Hypothalamus (tissue), 51 donors: Measurements from ENCODE around the gene KCNJ10.
A peak's percentile ranks its signal among the peaks of the same experiment; 100 is the strongest.
"Not testable (repeated sequence)": the region's sequence is repeated elsewhere in the genome, so short reads cannot be mapped to it uniquely, and the experiment has no call there.

ENCODE experiments used
- DNase-seq, 51 donors: peaks; one replicate each; lab custom pipeline; 2025; lab: John Stamatoyannopoulos, UW

The KCNJ10 gene

DNA sequence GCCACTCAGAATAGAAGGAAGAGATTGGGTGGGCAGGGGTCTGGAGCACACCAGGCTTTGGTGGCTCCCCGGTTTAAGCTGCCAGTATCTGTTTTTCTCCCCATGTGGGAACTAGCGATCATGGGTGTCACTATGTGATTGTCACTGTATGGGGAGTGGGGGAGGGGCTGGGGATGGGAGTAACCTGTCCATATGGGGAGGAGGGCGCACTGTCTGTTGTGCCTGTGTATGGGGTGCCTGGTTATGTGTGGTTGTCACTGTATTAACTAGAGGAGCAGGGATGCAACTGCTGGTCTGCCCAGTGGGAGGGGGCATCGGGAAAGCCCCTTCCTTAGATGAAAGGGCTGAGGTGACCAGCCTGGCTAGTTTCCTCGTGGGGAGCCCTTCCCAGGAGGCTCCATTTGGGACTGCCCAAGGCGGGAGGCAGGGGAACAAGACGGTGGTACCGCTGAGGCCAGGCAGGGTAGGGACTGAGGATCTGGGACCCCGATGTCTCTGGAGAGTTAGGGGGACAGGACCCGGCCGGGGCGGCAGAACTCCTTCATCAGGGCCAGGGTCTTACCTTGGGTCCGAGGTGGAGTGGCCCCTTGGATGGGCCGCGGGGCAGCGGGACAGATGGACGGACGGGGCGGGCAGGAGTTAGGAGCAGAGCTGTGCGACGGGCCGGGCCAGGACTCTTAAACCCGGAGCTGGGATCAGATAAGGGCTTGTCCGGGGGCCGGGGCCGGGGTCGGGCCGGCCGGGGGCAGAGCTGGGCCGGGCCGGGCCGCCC is at the start of gene KCNJ10:
KCNJ10 (minus strand) TSS at position 701 of the 772 bp plus-strand sequence. CDS start 27,628 bp downstream, outside the sequence.
- DNase-seq = peak in 8 of 51 donors; percentile 32 to 70 (median 48)

DNA sequence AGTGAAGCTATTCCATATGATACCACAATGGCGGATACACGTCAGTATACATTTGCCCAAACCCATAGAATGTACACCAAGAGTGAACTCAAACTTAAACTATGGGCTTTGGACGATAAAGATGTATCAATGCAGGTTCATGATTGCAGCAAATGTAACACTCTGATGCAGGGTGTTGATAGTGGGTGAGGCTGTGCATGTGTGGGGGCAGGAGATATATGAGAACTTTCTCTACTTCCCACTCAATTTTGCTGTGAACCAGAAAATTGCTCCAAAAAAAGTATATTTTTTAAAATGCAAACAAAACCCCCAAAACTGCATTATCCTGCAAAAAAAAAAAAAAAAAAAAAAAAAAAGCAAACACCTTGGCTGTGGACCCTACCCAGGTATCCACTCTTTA is 49.0 kb upstream of the KCNJ10 start:
- no peak for DNase-seq

DNA sequence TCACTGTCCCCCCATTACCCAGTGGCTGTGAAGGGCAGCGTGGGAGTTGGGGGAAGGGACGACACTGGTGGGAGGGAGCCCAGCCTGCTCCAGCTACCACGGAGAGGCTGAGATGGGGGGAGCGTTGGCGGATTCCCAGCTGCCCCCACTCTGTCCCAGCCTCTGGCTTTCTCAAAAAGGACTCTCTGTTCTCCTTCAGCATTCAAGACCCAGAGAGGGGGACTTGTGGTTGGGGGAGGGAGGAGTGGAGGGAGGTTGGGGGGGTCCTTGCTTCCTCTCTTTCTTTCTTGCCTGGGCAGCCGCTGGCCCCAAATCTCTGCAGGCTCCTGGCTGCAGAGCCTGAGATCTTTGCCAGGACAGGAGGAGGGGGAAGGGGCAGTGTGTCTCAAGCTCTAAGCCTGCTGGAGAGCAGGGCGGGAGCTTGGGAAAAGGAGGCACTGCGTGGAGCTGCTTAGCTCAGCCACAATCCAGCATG is 47.8 kb upstream of the KCNJ10 start:
- DNase-seq = peak in 46 of 51 donors; percentile 27 to 99 (median 80)

DNA sequence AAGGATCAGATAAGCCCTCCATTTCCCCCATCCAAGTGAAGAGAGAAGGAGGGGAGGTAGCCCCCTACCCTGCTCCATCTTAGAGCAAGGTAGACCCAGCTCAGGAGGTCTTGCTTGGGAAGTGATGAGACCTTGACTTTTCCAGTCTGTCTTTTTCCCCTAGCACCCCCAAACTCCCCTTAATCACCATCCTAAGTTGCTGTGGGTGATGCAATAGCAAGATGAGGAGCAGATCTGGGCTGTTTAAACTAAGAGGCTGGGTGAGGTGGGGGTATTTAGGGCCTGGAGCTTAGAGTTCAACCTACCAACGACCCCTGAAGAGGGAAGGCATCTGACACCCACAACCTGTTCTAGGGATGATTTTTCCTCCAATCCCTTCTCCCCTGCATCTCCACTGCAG is 47.3 kb upstream of the KCNJ10 start:
- DNase-seq = no peak

DNA sequence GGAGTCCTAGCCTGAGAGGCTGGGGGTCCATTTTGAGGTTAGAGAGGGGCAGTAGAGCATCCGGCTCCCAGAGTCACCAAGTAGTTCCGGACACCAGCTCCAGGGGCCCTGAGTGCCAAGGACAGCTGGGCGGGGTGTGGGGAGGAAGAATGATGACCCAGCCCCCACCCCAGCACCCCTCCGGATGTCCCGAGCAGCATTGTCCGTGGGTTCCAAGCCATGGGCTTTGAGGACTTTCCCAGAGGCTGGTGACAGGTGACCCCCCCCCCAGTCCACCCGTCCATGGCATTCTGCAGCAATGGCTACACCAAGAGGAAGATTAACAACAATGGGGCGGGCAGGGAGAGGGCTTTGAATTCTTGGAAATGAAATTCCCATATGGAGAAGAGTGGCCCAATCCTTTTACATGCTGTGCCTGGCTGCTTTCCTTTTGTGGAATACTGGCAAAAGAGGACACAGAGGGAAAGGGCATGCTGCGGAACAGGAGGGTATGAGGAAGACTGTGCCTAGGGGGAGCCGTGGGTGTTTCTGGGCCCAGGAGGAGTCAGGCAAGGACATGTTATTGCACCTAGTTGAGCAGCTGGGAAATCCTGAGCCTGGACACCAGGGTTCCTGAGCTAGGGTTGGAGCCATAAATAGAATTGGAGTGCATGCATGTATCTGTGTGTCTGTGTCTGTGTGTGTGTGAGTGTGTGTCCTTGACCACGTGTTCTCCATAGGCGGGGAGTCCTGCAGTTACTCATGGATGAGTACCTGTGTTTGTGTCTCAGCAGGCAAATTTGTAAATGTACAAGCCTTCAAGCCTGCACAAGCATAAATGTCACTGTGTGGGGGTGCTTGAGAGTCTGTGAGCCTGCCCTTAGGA is 46.6 kb upstream of the KCNJ10 start:
- DNase-seq = peak in 4 of 51 donors; percentile 23 to 57 (median 36)

DNA sequence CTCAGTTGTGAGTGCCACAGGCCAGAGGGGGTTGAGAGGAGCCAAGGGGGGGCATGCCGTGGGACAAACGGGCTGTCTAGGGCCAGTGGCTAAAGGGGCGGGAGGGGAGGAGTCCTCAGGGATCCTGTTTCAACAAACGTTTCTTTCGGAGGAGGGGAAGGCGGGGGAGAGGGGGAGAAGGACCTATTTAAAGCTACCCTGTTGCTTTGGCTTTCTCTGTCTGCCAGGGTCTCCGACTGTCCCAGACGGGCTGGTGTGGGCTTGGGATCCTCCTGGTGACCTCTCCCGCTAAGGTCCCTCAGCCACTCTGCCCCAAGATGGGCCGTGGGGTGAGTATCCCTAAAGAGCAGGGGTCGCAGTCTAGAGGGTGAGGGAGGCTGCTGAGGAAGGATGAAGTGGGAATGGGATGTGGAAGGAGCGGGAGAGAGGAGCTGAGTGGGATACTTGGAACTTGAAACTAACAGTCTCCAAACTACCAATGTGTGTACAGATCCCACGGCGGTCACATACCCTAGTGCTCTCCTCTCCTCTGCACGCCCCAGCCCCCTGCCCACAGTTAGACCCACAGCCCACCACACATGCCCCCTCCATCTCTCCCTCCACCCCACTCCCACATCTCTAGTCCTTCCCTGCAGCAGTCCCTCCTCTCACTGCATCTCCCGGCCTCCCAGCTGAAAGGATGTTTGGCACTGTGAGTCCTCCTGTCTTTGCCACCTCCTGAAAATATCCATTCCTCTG is 45.8 kb upstream of the KCNJ10 start, which contains the start of gene ATP1A2:
ATP1A2 (plus strand) TSS at position 215 of the 738 bp plus-strand sequence; CDS start at position 318, 103 bp downstream.
- DNase-seq = peak in 21 of 51 donors; percentile 14 to 76 (median 49)

DNA sequence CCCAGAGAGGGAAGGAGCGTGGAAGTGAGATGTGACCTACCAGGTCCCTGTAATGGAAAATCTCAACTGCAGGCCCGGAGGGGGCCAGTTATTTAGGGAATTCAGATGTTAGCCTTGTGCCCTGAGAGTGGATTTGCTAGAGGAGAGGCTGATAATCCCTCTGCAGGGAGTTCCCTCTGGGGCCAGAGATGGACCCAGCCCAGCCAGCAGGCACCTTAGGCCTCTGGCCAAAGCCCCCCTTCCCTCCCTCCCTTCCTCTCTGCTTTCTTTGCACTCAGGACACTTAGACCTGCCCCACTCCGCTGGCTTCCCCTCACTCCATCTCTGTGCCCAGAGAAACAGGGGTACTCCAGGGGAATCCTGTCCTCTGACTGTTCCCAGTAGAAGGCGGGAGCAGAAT is 44.1 kb upstream of the KCNJ10 start:
- DNase-seq = peak in 26 of 51 donors; percentile 17 to 74 (median 46)

DNA sequence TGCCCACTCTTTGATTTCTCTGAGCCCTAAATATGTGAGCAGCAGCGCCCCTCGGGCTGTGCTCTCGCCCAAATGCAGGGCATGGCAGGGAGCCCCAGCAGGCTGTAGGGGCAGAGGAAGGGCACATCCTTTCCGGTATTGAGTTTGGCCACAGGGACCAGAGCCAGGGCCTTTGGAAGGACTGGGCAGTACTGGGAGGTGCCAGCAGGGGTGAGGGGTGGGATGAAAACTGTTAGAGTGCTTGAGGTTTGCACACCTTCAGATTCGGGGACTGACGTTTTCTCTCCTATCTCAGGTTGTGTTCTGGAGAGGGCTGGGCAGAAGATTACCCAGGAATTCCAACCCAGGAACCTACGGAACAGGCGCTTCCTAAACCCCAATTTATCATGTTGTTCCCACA is 43.4 kb upstream of the KCNJ10 start:
- peak in 2 of 51 donors; percentile 14 to 41 for DNase-seq

DNA sequence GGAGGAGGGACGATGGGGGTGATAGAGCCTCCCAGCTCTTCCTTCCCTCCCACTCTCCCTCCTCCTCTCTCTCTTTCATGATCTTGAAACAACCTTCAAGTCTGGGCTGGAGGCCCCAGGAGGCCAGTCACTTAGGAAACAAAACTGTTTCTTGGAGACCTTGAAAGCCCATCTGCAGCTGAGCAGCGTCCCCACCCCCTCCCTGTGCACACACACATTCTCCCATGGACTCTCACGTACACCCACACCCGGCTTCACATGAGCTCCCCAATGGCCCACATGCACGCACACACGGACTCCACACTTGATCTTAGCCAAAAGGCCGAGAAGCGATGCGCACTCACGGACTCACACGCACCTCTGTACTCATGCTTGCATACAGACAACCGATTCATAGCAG is 42.4 kb upstream of the KCNJ10 start:
- DNase-seq = peak in 8 of 51 donors; percentile 10 to 39 (median 28)

DNA sequence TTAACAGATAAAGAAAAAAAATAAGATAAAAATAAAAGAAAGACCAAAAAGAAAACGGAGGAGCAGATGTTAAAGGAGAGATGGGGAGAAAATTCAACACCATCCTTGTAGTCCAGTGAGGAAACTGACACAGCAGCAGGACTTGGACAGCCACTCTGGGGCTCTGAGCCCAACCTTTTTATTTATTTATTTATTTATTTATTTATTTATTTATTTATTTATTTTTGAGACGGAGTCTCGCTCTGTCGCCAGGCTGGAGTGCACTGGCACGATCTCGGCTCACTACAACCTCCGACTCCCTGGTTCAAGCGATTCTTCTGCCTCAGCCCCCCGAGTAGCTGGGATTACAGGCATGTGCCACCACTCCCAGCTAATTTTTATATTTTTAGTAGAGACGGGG is 41.5 kb upstream of the KCNJ10 start:
- not testable (repeated sequence) for DNase-seq

DNA sequence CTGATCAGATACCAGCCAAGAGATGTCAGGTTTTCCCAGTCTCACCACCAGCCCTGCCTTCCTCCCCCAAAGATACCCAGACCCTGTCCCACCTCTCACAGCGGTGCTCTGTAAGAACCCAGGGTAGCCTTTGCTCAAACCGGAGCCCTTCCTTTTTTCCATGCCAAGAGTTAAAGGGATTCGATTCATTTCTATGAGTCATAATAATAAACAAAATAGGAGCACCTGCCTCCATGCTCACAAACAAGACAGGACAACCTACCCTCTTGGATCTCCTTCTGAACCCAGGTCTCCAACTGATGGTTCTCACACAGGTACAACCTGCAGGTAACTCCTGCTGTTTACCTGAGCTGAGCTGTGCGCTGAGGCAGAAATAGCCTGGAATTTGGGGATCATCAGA is 39.7 kb upstream of the KCNJ10 start:
- DNase-seq = no peak

DNA sequence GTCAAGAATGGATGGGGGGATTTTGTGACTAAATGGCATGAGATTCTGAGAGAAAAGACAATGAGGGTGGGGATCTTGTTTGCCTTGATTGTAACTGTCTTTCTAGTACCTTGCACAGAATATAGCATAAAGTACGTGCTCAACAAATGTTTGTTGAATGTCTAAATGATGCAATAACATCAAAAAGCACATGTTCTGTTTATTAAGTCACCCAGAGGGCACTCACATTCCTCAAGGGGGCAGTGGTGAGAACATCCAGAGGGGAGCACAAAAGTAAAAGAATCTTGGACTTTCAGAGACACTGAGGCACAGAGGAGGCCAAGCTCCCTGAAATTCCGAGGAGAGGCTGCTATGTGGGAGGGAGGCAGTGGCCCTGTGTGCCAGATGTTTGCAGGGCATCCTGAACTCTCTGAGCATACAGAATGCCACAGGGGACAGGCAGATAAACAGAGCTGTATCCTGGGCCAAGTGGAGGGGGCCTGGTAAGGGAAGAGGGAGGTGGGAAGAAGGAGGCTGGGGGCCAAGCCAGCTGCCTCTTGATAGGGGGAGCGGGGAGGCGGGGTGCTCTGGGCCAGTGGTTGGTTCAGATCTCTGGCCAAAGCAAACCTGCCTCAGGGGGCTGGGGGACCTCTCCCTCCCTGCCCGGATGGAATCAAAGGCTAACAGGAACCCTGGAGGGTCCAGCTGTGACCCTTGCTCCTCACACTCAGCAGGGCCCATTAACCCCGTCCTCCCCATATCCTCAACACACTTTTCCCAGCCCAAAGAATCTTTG is 39.1 kb upstream of the KCNJ10 start:
- DNase-seq = peak in 7 of 51 donors; percentile 14 to 41 (median 23)

DNA sequence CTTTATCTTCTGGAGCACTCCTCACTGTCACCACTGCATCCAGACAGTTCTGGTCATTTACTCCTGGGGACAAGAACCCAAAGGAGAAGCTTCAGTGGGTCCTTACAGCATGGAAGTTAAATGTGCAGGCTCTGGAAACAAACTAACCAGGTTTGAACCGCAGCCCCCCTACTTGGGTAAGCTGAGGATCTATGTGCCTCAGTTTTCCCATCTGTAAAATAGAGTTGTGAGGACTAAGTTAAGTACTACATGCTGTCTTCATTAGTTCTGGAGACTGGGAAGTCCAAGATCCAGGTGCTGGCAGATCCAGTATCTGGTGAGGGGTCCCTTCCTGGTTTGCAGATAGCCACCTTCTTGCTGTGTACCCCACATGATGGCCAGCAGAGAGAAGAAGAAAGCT is 37.6 kb upstream of the KCNJ10 start:
- DNase-seq = no peak

DNA sequence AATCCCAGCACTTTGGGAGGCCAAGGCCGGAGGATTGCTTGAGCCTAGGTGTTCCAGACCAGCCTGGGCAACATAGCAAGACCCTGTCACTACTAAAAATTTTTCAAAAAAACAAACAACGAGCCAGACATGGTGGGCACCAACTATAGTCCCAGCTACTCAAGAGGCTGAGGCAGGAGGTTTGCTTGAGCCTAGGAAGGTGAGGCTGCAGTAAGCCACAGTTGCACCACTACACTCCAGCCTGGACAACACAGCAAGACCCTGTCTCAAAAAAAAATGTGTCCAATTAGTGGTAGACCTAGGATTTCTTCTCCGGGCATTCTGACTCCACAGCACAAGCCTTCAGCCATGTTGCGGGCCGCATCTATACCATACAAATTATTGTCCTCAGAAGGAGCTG is 35.2 kb upstream of the KCNJ10 start:
- no peak for DNase-seq

DNA sequence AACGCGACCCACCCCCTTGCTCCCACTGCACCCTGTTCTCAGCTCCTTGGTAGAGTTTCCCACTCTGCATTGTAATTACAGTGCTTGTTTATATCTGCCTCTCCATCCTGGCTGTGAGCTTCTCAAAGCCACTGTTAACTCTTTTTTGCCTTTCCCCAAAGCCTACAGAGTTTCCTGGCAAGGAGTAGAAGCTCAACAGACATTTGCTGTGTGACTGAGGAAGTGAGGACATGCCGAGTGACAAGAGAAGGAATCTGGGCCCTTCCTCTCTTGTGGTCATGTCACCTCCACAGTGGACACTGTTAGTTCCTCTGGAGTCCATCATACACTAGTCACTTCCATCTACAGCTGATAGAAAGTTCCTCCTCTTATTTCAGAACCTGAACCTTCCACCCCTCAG is 34.5 kb upstream of the KCNJ10 start:
- DNase-seq = peak in 2 of 51 donors; percentile 19 to 25

DNA sequence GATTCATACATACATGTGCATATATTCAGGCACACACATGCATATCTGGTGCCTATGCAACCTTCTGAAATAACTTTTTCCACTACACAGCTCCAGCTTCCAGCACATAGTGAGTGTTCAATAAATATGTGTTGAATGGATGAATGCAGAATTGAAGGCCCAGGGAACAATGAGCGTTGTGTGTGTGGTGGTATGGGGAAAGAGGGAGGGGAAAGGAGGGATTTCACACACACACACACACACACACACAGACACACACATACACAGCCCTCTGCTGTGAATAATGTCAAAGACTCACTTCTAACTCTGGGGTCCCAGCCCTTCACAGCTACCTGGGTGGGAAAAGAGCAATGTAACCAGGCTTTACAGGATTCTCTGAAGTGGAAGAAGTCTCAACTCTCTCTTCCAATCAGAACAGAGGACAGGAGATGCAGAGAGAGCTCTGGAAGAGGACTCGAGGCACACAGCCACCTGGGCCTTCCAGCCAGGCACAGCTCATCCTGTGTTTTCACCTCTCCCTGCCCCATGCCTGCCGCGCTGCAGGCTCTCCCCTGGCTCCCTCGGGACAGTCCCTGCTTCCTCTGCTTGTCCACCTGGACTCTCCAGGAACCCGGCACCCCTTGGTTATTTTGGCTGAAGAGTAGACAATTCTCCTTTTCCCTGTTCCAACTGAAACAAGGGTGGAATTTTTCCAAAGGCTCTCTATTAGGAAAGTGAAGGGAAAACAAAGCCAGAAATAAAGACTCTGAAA is 33.9 kb upstream of the KCNJ10 start:
- peak in 8 of 51 donors; percentile 17 to 45 (median 33) for DNase-seq

DNA sequence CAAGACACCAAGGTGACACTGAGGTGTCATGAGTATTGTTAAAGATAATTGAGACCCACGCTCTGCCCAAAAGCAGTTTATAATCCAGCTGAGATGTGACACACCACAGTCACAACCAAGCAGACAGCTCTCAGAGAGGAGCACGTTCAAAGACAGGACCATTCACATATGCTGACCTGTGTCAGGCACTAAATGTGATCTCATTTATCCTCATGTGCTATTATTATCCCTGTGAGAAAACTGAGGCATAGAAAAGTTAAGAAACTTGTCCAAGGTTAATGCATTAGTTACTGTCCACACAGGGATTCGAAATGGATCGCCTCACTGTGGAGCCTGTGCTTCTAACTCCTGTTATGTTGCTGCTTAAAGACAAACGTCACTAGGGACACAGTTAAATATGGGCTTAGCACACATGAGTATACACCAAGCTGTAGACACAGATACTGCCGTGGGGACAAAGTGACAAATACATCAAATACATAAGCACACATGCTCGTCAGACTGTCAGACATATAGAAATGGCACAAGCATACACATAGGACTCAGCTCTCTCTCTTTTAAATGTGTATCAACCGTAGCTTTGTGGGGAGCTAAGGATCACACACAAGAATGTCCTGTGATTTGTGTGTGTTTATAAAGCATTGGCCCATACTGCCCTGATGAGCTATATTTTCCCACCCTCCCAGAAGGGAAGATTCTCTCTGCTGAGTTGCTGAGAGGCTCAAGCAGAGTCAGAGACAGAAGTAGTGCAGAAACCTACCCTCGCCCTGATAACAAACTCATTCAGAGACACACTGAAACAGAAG is 32.0 kb upstream of the KCNJ10 start:
- peak in 1 of 51 donors; percentile 20 for DNase-seq
